HL-60 (cell line): ENCODE measurements around the gene COMMD4.
"Not testable (repeated sequence)": the region's sequence is repeated elsewhere in the genome, so short reads cannot be mapped to it uniquely, and the experiment has no call there.

Experiments
- DNase-seq, 2 experiments: peaks; one replicate each; pipeline ENCODE4 v3.0.0-alpha.2; 2010 to 2020; ENCODE audit warnings: low read depth in 1 of 2, low spot score in 1 of 2
- H3K27ac ChIP-seq: fragments of 250-450 bp; sonication (Bioruptor Pico); replicated peaks from 2 replicates; pipeline ENCODE4 v1.5.1; 2020; ENCODE audit warnings: mild to moderate bottlenecking, moderate library complexity
- H3K27me3 ChIP-seq: fragments of 250-450 bp; sonication (Bioruptor Pico); 2 replicates; pipeline ENCODE4 v1.5.1; 2021; ENCODE audit warnings: mild to moderate bottlenecking, moderate library complexity; ENCODE audit not compliant: insufficient read depth, poor library complexity, severe bottlenecking
- H3K4me3 ChIP-seq: replicated peaks from 2 replicates; pipeline ENCODE4 v1.5.1; 2011; ENCODE audit warnings: mild to moderate bottlenecking, control low read depth, low read length; ENCODE audit not compliant: insufficient read depth
- CTCF ChIP-seq: IDR thresholded peaks from one replicate; pipeline ENCODE4 v1.5.1; 2011; ENCODE audit warnings: low read length, control low read depth, inconsistent platforms; ENCODE audit not compliant: insufficient read depth
- GABPA ChIP-seq: IDR thresholded peaks from 2 replicates; pipeline ENCODE4 v1.6.1; 2012; ENCODE audit warnings: low read depth
- POLR2AphosphoS5 ChIP-seq: IDR thresholded peaks from 2 replicates; pipeline ENCODE4 v1.6.1; 2012; ENCODE audit warnings: low read depth
- REST ChIP-seq: IDR thresholded peaks from 2 replicates; pipeline ENCODE4 v1.6.1; 2012; ENCODE audit warnings: low read depth; ENCODE audit not compliant: insufficient replicate concordance
- SPI1 ChIP-seq: IDR thresholded peaks from 2 replicates; pipeline ENCODE4 v1.6.1; 2012; ENCODE audit warnings: low read depth, mild to moderate bottlenecking, borderline replicate concordance
- long read RNA-seq: library from polyadenylated mRNA; unstranded; transcript quantifications from one replicate; pipeline ENCODE4 v2.0.0, GENCODE V29; 2020

Gene COMMD4
- long read RNA-seq, full-length matches to known transcripts: 19 of 39 reads
- long read RNA-seq, partial matches to known transcripts: 8 of 39 reads
- long read RNA-seq, other reads (novel, unspliced or antisense): 12 of 39 reads

GRCh38 chr15:75335705-75336355 is at the start of gene COMMD4:
COMMD4 (plus strand) TSS chr15:75336063; CDS start chr15:75336090, 27 bp downstream.
- no peak for TF ChIP-seq SPI1
- peak; percentile 64 for TF ChIP-seq POLR2AphosphoS5
- TF ChIP-seq GABPA: peak; percentile 50
- peak; percentile 80 to 92 for DNase-seq
- Histone ChIP-seq H3K27me3 (no peaks in the 10 kb centered on the region), H3K4me3 (peak within 1 kb of the TSS; percentile 80), H3K27ac (peak within 1 kb of the TSS; percentile 75)

GRCh38 chr15:75293660-75294059 is 42.2 kb upstream of the COMMD4 start:
- H3K4me3 ChIP-seq: not testable (repeated sequence)

GRCh38 chr15:75298541-75299310 is 37.1 kb upstream of the COMMD4 start:
- H3K27me3 ChIP-seq, H3K27ac ChIP-seq, DNase-seq, H3K4me3 ChIP-seq: not testable (repeated sequence)

More at GRCh38 chr15:75293660-75294059, 42.2 kb upstream of the COMMD4 start:
- H3K27me3 ChIP-seq, DNase-seq, H3K27ac ChIP-seq: not testable (repeated sequence)

- H3K27me3 ChIP-seq, H3K27ac ChIP-seq, H3K4me3 ChIP-seq: not testable (repeated sequence)
- peak in 1 of 2 experiments; percentile 33 for DNase-seq
These were observed 36.6 kb upstream of the COMMD4 start for GRCh38 chr15:75299311-75299688.

GRCh38 chr15:75300026-75300425 is 35.8 kb upstream of the COMMD4 start:
- H3K27me3 ChIP-seq, H3K27ac ChIP-seq, DNase-seq, H3K4me3 ChIP-seq: not testable (repeated sequence)

GRCh38 chr15:75302318-75302717 is 33.5 kb upstream of the COMMD4 start:
- Histone ChIP-seq H3K27ac (no peak overlapping the region), H3K27me3 (peaks cover 9% of the 10 kb centered on the region), H3K4me3 (no peak overlapping the region)
- DNase-seq: no peak
- TF ChIP-seq GABPA: no peak
- TF ChIP-seq POLR2AphosphoS5: no peak
- no peak for TF ChIP-seq CTCF
- TF ChIP-seq REST: no peak
- TF ChIP-seq SPI1: no peak

GRCh38 chr15:75302753-75303152 is 33.1 kb upstream of the COMMD4 start:
- not testable (repeated sequence) for H3K27ac ChIP-seq, DNase-seq, H3K4me3 ChIP-seq, H3K27me3 ChIP-seq
